CD4-positive, alpha-beta T cell treated with Interleukin-6 at 100 ng/mL for 8 hours (primary cell): ENCODE results near the gene CFLAR.
A peak's percentile ranks its signal among the peaks of the same experiment; 100 is the strongest.
"Not testable (repeated sequence)": the region's sequence is repeated elsewhere in the genome, so short reads cannot be mapped to it uniquely, and the experiment has no call there.

ENCODE experiments used
- DNase-seq: peaks from one replicate; pipeline ENCODE4 v3.0.0-alpha.2; 2020; ENCODE audit warnings: mixed read lengths, low spot score

CFLAR gene

GRCh38 chr2:201116115-201116958, at the start of gene CFLAR:
Gene CFLAR (plus strand): TSS chr2:201116164. CDS start chr2:201129866, 13,702 bp downstream.
- DNase-seq: peak; percentile 82

- no peak for DNase-seq
Observed at GRCh38 chr2:201070948-201071478, 45.0 kb upstream of the CFLAR start.

- DNase-seq: peak; percentile 93
Observed at GRCh38 chr2:201071479-201072200, 44.3 kb upstream of the CFLAR start, which contains the start of the genes HYCC2 and NDUFB3. Gene HYCC2 (minus strand): TSS chr2:201071671. CDS start chr2:201024009, 47,662 bp downstream. Gene NDUFB3 (plus strand): TSS chr2:201072001. CDS start chr2:201078883, 6,882 bp downstream.

GRCh38 chr2:201072201-201072530, 43.8 kb upstream of the CFLAR start:
- no peak for DNase-seq

GRCh38 chr2:201073071-201073470, 42.9 kb upstream of the CFLAR start:
- DNase-seq: no peak

- DNase-seq: no peak
Observed at GRCh38 chr2:201074996-201075395, 41.0 kb upstream of the CFLAR start.

DNA sequence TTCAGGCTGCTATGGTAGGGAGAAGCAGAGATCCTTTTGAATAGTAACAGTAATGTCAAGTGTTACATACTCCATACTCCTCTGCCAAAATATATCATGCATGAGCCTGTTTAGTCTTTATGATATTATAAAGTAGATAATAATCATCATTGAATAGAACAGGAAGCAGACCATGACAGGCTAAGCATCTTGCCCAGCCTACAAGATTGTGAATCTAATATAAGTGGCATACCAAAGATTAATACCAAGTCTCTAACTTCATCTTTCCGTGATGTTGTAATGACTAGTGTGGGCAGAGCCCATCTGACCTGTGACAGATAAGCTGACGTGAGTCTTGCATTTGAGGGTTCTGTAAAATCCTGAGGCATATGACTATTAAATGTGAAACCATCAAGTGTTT, 31.1 kb upstream of the CFLAR start:
- no peak for DNase-seq

DNA sequence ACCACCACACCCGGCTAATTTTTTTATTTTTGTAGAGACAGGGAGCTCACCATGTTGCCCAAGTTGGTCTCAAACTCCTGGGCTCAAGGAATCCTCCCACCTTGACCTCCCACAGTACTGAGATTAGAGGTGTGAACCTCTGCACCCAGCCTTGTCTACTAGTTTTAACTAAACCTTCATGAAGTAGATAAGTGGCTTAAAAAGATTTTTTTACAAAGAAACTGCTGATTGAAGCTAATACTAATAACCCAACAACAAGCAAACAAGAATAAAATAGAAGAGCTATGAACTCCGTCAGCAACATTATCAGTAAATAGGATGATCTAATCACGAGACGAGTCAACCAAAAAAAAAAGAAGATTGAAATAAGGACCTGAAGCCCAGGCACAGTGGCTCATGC, 25.4 kb upstream of the CFLAR start:
- DNase-seq: no peak

- DNase-seq: no peak
Observed at GRCh38 chr2:201093573-201093972, 22.4 kb upstream of the CFLAR start.

- no peak for DNase-seq
Observed at GRCh38 chr2:201100497-201100896, 15.5 kb upstream of the CFLAR start.

- no peak for DNase-seq
Observed at GRCh38 chr2:201105759-201106158, 10.2 kb upstream of the CFLAR start.

GRCh38 chr2:201107624-201108023, 8.3 kb upstream of the CFLAR start:
- no peak for DNase-seq

DNA sequence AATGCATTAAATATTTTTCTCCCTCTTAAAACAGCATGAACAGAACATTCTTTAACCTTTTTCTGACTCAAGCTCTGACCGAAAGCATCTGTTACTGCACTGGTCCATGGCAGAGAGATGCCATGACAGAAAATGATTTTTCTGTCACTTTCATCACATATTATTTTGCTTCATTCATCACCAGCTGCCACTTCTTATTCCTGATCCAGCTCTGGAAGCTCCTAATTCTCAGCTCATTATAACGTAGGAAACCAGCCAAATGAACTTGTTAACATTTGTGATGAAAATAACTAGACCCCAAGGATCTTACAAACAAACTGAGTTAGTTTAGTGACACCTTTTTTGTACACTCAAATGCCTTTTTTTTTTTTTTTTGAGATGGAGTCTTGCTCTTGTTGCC, 7.6 kb upstream of the CFLAR start:
- no peak for DNase-seq

DNA sequence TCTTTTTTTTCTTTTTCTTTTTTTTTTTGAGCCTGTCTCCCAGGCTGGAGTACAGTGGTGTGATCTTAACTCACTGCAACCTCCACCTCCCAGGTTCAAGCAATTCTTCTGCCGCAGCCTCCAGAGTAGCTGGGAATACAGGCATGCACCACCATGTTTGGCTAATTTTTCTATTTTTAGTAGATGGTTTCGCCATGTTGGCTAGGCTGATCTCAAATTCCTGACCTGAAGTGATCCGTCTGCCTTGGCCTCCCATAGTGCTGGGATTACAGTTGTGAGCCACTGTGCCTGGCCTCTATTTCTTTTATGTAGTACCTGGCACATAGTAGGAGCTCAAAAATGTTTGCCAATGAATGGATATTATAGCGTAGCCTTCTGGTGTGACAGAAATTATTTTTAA, 6.8 kb upstream of the CFLAR start:
- DNase-seq: no peak

DNA sequence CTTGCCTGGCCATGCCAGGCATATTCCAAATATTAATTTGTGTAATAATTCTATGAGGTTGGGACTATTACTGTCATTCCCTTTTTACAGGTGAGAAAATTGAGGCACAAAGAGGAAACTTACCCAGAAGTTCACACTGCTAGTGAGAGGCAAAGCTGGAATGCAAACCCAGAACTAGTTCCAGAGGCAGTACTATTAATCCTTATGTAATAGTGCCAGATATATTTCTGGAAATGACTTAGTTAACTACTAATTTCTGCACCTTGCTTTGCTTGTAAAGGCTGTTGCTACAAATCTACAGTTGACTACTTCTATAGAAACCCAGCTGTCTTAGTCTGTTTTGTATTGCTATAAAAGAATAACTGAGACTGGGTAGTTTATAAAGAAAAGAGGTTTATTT, 5.3 kb upstream of the CFLAR start:
- DNase-seq: no peak

GRCh38 chr2:201111096-201111495, 4.9 kb upstream of the CFLAR start:
- no peak for DNase-seq

DNA sequence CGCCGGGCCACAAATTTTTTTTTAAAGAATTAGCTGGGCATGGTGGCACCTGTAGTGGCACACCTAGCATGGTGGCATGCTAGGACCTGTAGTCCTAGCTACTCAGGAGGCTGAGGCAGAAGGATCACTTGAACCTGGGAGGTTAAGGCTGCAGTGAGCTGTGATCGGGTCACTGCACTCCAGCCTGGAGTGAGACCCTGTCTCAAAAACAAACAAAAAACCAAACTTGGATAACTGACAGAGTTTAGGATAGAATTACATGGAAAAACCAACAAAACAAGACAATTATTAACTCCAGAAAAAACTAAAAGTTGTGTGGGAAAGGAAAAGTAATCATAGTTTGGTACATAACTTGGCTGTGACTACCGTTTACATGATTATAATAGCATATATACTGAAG, 1.6 kb upstream of the CFLAR start:
- no peak for DNase-seq

DNA sequence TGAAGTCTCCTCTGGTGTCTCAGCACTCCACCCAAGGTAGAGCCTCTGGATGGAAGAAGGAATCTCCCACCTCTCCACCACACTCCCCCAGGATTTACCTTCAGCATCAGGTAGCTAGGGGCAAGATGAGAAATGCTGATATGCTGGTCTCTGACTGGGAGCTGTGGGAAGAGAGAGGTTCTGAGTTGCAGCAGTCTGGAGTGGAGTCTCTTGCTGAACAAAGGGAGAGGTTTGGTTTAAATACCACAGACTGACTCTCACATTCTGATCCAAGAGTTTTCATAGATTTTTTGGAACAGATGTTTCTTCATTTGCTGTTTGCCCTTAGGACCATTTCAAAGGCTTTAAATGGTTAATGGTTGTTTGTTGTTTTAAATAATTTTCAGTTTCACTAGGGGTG, 1.1 kb upstream of the CFLAR start:
- no peak for DNase-seq

GRCh38 chr2:201116959-201117734, 1.2 kb downstream of the CFLAR start:
- peak; percentile 68 for DNase-seq

DNA sequence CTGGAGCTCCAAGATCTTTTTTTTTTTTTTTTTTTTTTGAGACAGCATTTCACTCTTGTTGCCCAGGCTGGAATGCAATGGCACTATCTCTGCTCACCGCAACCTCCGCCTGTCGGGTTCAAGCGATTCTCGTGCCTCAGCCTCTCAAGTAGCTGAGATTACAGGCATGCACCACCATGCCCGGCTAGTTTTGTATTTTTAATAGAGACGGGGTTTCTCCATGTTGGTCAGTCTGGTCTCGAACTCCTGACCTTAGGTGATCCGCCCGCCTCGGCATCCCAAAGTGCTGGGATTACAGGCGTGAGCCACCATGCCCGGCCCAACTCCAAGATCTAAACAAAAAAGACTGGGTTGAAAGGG, 1.8 kb downstream of the CFLAR start:
- not testable (repeated sequence) for DNase-seq

GRCh38 chr2:201118121-201118960, 2.4 kb downstream of the CFLAR start:
- DNase-seq: peak; percentile 88
